GM12878 (cell line): ENCODE measurements around the gene CBX2. TPM values are rescaled to one million over a fixed set of nuclear protein-coding genes. Genes with fewer than 3 reads are reported as not detected.
A peak's percentile ranks its signal among the peaks of the same experiment; 100 is the strongest.

Experiments used
- ATAC-seq: fragments of 200-7000 bp; cut with Tn5 transposase; 3 replicates; pipeline ENCODE4 v1.9.1; 2020; ENCODE audit warnings: mild to moderate bottlenecking, moderate library complexity
- BruUV-seq: library from RNA; stranded (reverse); fragments of 400-500 nt; replicated peaks from 2 replicates; lab custom pipeline; 2021; lab: Mats Ljungman, UMichigan
- CTCF ChIA-PET: fragments of 300-600 bp; sonication (Branson Sonifier 250); formaldehyde crosslinking; extraction: SDS; loops from one replicate; lab custom pipeline; 2021; ENCODE audit warnings: inconsistent platforms; lab: Yijun Ruan, JAX
- POLR2A ChIA-PET: fragments of 350-600 bp; formaldehyde crosslinking; extraction: SDS; loops from one replicate; lab custom pipeline; 2021; ENCODE audit warnings: inconsistent platforms; lab: Charles Lee
- RAD21 ChIA-PET: fragments of 300-600 bp; sonication (Branson Sonifier 250); formaldehyde crosslinking; loops from one replicate; lab custom pipeline; 2023; ENCODE audit warnings: antibody characterized with exemption; ENCODE audit not compliant: unreplicated experiment; lab: Charles Lee
- SMC1A ChIA-PET: fragments of 300-600 bp; sonication (Branson Sonifier 250); formaldehyde crosslinking; loops from one replicate; lab custom pipeline; 2023; ENCODE audit not compliant: unreplicated experiment, uncharacterized antibody; lab: Charles Lee
- DNase-seq: peaks from one replicate; pipeline ENCODE4 v3.0.0-alpha.2; 2011; ENCODE audit warnings: low read depth, low spot score
- FAIRE-seq: peaks from 3 replicates; lab custom pipeline; 2011; peaks lifted over from hg19 to GRCh38; lab: Jason Lieb, UNC
- H2AFZ ChIP-seq: 2 replicates; pipeline ENCODE4 v1.6.0; 2011; ENCODE audit warnings: low read depth, low read length, control low read depth; ENCODE audit not compliant: control insufficient read depth
- H3K27ac ChIP-seq: 2 replicates; pipeline ENCODE4 v1.5.1; 2011; ENCODE audit warnings: control low read depth; ENCODE audit not compliant: control insufficient read depth, insufficient read depth
- H3K27me3 ChIP-seq, 2 experiments: replicated peaks in 1 of 2; 2 replicates each; pipeline versions ENCODE4 v1.6.0 to v1.6.1; 2011; ENCODE audit warnings: low read length in 1 of 2; ENCODE audit not compliant: control insufficient read depth in 2 of 2, insufficient read depth in 2 of 2
- H3K36me3 ChIP-seq, 2 experiments: 2 replicates each; pipeline ENCODE4 v1.5.1; 2011; ENCODE audit warnings: low read length in 1 of 2; ENCODE audit not compliant: control insufficient read depth in 2 of 2, insufficient read depth in 2 of 2
- H3K4me1 ChIP-seq: 2 replicates; pipeline ENCODE4 v1.6.1; 2011; ENCODE audit warnings: mild to moderate bottlenecking, low read length, moderate library complexity, mixed read lengths; ENCODE audit not compliant: control insufficient read depth, insufficient read depth
- H3K4me2 ChIP-seq: 2 replicates; pipeline ENCODE4 v1.6.0; 2011; ENCODE audit warnings: control low read depth; ENCODE audit not compliant: control insufficient read depth, insufficient read depth
- H3K4me3 ChIP-seq: fragments of 200-600 bp; sonication (generic); 2 replicates; pipeline ENCODE4 v1.5.1; 2016
- H3K79me2 ChIP-seq: 2 replicates; pipeline ENCODE4 v1.6.0; 2011; ENCODE audit warnings: low read length; ENCODE audit not compliant: control insufficient read depth, insufficient read depth
- H3K9ac ChIP-seq: 2 replicates; pipeline ENCODE4 v1.8.0; 2011; ENCODE audit warnings: low read length, control low read depth, mixed read lengths; ENCODE audit not compliant: control insufficient read depth, insufficient read depth
- H3K9me3 ChIP-seq: replicated peaks from 3 replicates; pipeline ENCODE4 v1.5.1; 2011; ENCODE audit warnings: mild to moderate bottlenecking, low read length; ENCODE audit not compliant: control insufficient read depth, insufficient read depth
- H4K20me1 ChIP-seq: 2 replicates; pipeline ENCODE4 v1.6.0; 2011; ENCODE audit not compliant: control insufficient read depth, insufficient read depth
- EGR1 ChIP-seq, 2 experiments: IDR thresholded peaks; 1 replicate in 1 of 2; 2 replicates in 1 of 2; pipeline ENCODE4 v1.6.1; 2011 to 2012; ENCODE audit warnings: low read depth in 2 of 2, low read length in 2 of 2, borderline replicate concordance in 1 of 2, mild to moderate bottlenecking in 1 of 2, moderate library complexity in 1 of 2
- POLR2A ChIP-seq: IDR thresholded peaks from 2 replicates; pipeline ENCODE4 v1.6.1; 2011; ENCODE audit warnings: low read depth, mild to moderate bottlenecking, low read length
- RAD21 ChIP-seq: IDR thresholded peaks from 2 replicates; pipeline ENCODE4 v1.6.1; 2011; ENCODE audit warnings: mild to moderate bottlenecking, low read depth, low read length, moderate library complexity; ENCODE audit not compliant: insufficient read depth
- SMARCA5 ChIP-seq: fragments of 450-650 bp; IDR thresholded peaks from 2 replicates; pipeline ENCODE4 v1.6.1; 2017; ENCODE audit warnings: mild to moderate bottlenecking
- STAT1 ChIP-seq: fragments of 450-650 bp; conservative IDR thresholded peaks from 2 replicates; pipeline ENCODE4 v1.6.1; 2014; ENCODE audit warnings: antibody characterized with exemption, mild to moderate bottlenecking
- TAF1 ChIP-seq: IDR thresholded peaks from 2 replicates; pipeline ENCODE4 v1.6.1; 2011; ENCODE audit warnings: mild to moderate bottlenecking, low read depth, low read length, borderline replicate concordance
- YY1 ChIP-seq: IDR thresholded peaks from 2 replicates; pipeline ENCODE4 v1.6.1; 2011; ENCODE audit warnings: low read depth, mild to moderate bottlenecking, low read length
- ZNF207 ChIP-seq: fragments of 450-650 bp; IDR thresholded peaks from 2 replicates; pipeline ENCODE4 v1.6.1; 2014; ENCODE audit warnings: antibody characterized with exemption, mild to moderate bottlenecking, borderline replicate concordance
- WGBS: methylation state at CpG from one replicate; pipeline ENCODE4 v1.1.6; 2016; ENCODE audit warnings: low lambda C conversion rate; ENCODE audit not compliant: insufficient replicate concordance, insufficient coverage; ENCODE audit errors: missing lambda C conversion rate; 5-methylcytosine and 5-hydroxymethylcytosine counted together
- in situ Hi-C: fragments of 300-500 bp; cut with MboI; formaldehyde crosslinking; loops from 9 replicates; pipeline ENCODE4 v1.14.3; 2018; ENCODE audit warnings: mixed read lengths
- intact Hi-C: fragments of 100-400 bp; cut with micrococcal nuclease; formaldehyde crosslinking; loops from one replicate; pipeline ENCODE4 v1.14.2; 2022; ENCODE audit not compliant: unreplicated experiment
- polyA plus RNA-seq, 11 experiments: library from polyadenylated mRNA; depleted of rRNA in 4 of 11; unstranded in 6 of 11; stranded (reverse) in 5 of 11; fragments of >200 nt; fragmentation: Nextera tagmentation in 4 of 11; fragmentation: Illumina TruSeq in 1 of 11; extraction: Ambion mirVana in 4 of 11; extraction: Trizol in 1 of 11; gene quantifications; 1 replicate in 1 of 11; 2 replicates in 10 of 11; pipeline versions ENCODE4 v1.2.1 to v1.2.3, GENCODE V29; 2011 to 2016; ENCODE audit warnings: inconsistent platforms in 2 of 11, missing spikeins in 2 of 11, low read depth in 1 of 11
- total RNA-seq, 4 experiments: library from RNA; depleted of rRNA in 3 of 4; stranded (reverse); fragments of >200 nt in 3 of 4; fragmentation: Illumina TruSeq in 1 of 4; extraction: Trizol in 1 of 4; gene quantifications; 2 replicates each; pipeline versions ENCODE4 v1.2.1 to v1.2.3, GENCODE V29; 2013 to 2021

CBX2 gene
- total and polyA plus RNA-seq, 10 of the 15 experiments (the other 5 are each of a cell fraction or from before 2014, with no cell fraction given) = 0.35 to 7.5 (median 4.2) TPM

DNA sequence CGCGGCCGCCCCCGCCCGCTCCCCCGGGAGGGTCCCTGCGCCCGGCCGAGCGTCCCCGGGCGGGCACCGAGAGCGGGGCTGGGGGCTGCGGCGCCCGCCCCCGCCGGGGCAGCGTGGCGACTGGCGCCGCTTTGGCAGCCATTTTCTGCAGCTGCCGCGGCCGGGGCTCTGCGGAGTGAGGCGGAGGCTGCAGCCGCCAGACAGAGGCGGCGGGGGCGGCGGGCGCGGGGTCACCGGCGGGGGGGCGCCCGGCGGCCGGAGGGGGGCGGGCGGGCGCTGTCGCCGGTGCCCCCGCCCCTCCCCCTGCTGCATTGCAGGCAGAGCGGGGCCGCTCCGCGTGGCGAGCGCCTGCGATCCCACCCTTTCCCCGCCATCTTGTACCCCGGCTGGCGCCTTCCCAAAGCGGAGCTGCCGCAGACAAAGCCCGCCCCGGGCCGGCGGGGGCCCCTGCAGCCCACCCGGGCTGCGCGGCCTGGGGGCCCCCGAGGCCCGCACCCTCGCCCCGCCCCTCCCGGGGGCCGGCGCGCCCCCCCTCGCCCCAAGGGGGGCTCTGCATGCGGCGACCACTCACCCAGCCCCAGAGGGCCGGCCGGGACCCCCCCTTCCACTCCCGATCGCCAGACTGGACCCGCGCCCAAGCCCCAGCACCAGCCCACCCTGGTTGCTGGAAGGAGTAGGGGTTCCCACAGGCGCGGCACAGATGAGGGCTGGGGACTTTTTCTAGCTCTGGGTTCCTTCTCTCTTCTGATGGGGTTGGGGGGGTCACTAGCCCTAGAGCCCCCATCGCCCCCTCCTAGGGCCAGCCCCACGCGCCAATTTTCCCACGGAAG lies 35.6 kb downstream of the CBX2 start:
- H4K20me1 ChIP-seq = no peaks in the 10 kb centered on the region; the same call in 1 of the 2 replicates
- FAIRE-seq = no peak
- ATAC-seq = no peak
- H3K27me3 ChIP-seq = peaks cover 41 to 42% of the 10 kb centered on the region in 2 experiments
- H3K4me3 ChIP-seq = no peak overlapping the region
- ChIA-PET POLR2A (interaction anchor here (0.6 to 0.7 kb wide), 2 partner anchors 16 to 1439 kb away, joined by 4 to 5 read pairs; partner anchors contain the start of gene CBX8), RAD21 (interaction anchor here (0.8 to 2.5 kb wide), 4 partner anchors 16 to 157 kb away, joined by 4 to 14 read pairs (median 7); partner anchors contain the start of gene CBX8), CTCF (interaction anchor here (0.9 to 1.3 kb wide), 2 partner anchors 17 to 26 kb away, joined by 5 to 10 read pairs; partner anchors contain the start of genes CBX4 and CBX8), SMC1A (no interaction called here)
- DNase-seq = no peak
- no peak for TF ChIP-seq ZNF207
- 0 out of 2 replicates have a peak, but pooled peaks have one; percentile 16 for TF ChIP-seq TAF1
- peak in 1 of 2 experiments; percentile 51; a peak in 2 of 3 replicates for TF ChIP-seq EGR1 (IDR thresholded peaks at IDR 0.05; ENCODE audit: borderline replicate concordance in 1 of 2, low read depth in 2 of 2, low read length in 2 of 2)
- no peak for TF ChIP-seq SMARCA5
- TF ChIP-seq RAD21 = no peak
- TF ChIP-seq STAT1 = no peak
- 0 out of 2 replicates have a peak, but pooled peaks have one; percentile 45 for TF ChIP-seq POLR2A
- peak; percentile 92 for TF ChIP-seq YY1
- H3K9ac ChIP-seq = no peak overlapping the region; the same call in 1 of the 2 replicates
- H2AFZ ChIP-seq = no peak overlapping the region
- no peaks in the 10 kb centered on the region for H3K9me3 ChIP-seq
- H3K36me3 ChIP-seq = no peaks in the 10 kb centered on the region
- H3K4me2 ChIP-seq = peak overlapping the region; percentile 24; the same call in 1 of the 2 replicates
- intact Hi-C loops = no loop called here
- BruUV-seq = no TSS peak
- WGBS = 10% methylated on average over 21 of the region's 89 CpGs
- in situ Hi-C loops = no loop called here
- H3K4me1 ChIP-seq = peaks cover 26% of the 10 kb centered on the region
- H3K27ac ChIP-seq = no peak overlapping the region
- no peaks in the 10 kb centered on the region for H3K79me2 ChIP-seq
